IPS-18c (cell line): Measurements from ENCODE around the gene MAP2K7.
"Not testable (repeated sequence)": the region's sequence is repeated elsewhere in the genome, so short reads cannot be mapped to it uniquely, and the experiment has no call there.

ENCODE experiments used
- H3K4me3 ChIP-seq: 2 replicates; pipeline ENCODE4 v1.7.0; 2013; ENCODE audit warnings: low read depth, mild to moderate bottlenecking, low read length, moderate library complexity; ENCODE audit not compliant: insufficient read depth
- H3K9me3 ChIP-seq: one replicate; pipeline ENCODE4 v1.6.1; 2013; ENCODE audit warnings: mild to moderate bottlenecking, low read length, moderate library complexity; ENCODE audit not compliant: control insufficient read depth, insufficient read depth

The MAP2K7 gene

DNA sequence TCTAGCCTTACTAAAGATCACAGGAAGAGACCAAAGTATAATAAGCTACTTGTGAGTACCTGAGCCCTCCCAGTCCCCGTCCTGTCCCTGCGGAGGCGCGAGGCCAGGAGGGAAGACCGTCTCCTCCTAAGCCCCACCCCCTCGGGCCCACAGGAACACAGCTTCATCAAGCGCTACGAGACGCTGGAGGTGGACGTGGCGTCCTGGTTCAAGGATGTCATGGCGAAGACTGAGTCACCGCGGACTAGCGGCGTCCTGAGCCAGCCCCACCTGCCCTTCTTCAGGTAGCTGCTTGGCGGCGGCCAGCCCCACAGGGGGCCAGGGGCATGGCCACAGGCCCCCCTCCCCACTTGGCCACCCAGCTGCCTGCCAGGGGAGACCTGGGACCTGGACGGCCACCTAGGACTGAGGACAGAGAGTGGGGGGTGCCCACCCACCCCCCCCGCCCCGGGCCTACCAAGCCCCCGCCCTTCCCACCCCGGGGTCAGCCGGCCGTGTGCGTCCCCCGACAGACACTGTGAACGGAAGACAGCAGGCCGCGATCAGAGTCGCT lies 8.5 kb downstream of the MAP2K7 start:
- Histone ChIP-seq H3K9me3 (no peaks in the 10 kb centered on the region), H3K4me3 (no peak overlapping the region)

- no peak overlapping the region for H3K4me3 ChIP-seq
- H3K9me3 ChIP-seq, result no peaks in the 10 kb centered on the region
These were observed 9.3 kb downstream of the MAP2K7 start for GRCh38 chr19:7912697-7913564.

DNA sequence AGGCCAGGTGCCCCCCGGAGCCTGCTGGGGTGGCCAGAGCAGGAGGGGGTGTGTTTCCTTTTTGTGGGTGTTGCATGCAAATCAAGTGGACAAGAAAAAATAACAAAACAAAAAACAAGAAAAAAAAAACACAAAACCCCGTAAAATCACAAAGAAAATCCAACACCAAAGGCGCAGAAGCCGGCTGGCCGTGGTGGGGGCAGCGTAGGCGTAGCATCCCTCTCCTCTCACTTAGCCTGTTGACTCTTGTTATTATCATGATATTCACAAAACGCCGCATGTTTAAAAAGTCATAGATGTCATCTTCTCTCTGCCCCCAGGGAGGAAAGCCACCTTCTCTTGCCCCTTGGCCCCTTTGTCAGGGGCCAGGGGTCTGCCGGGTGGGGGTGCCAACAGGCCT lies 10.0 kb downstream of the MAP2K7 start:
- H3K4me3 ChIP-seq, result no peak overlapping the region
- H3K9me3 ChIP-seq, result no peaks in the 10 kb centered on the region

DNA sequence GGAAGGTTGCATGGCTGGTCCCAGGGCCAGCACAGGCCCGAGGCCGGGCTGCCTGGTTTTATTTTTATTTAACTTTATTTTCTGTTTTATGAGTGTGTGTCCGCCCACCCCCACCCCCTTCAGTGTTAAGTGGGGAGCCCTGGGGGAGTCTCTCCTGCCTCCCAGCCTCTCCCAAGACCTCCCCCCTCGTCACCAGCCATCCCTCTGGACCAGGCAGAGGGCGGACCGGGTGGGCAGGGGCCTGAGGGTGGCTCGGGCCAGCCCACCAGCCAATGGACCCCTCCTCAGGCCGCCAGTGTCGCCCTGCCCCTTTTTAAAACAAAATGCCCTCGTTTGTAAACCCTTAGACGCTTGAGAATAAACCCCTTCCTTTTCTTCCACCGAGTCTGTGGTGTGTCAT lies 10.4 kb downstream of the MAP2K7 start:
- H3K9me3 ChIP-seq, result no peaks in the 10 kb centered on the region
- no peak overlapping the region for H3K4me3 ChIP-seq

- H3K4me3 ChIP-seq, result peak within 1 kb of the TSS; percentile 55; the same call in 1 of the 2 replicates
These were observed 10.9 kb downstream of the MAP2K7 start, which contains the start of gene TGFBR3L for GRCh38 chr19:7914598-7915045. TGFBR3L (plus strand) TSS chr19:7914830.

GRCh38 chr19:7915250-7916102 lies 11.8 kb downstream of the MAP2K7 start:
- peak overlapping the region; percentile 55; the same call in 1 of the 2 replicates for H3K4me3 ChIP-seq

More at GRCh38 chr19:7914598-7915045, 10.9 kb downstream of the MAP2K7 start, which contains the start of gene TGFBR3L:
- H3K9me3 ChIP-seq, result no peaks in the 10 kb centered on the region

GRCh38 chr19:7916103-7916954 lies 12.7 kb downstream of the MAP2K7 start:
- Histone ChIP-seq H3K4me3 (peak overlapping the region; percentile 55), H3K9me3 (no peaks in the 10 kb centered on the region)

More at GRCh38 chr19:7915250-7916102, 11.8 kb downstream of the MAP2K7 start:
- H3K9me3 ChIP-seq, result no peaks in the 10 kb centered on the region

DNA sequence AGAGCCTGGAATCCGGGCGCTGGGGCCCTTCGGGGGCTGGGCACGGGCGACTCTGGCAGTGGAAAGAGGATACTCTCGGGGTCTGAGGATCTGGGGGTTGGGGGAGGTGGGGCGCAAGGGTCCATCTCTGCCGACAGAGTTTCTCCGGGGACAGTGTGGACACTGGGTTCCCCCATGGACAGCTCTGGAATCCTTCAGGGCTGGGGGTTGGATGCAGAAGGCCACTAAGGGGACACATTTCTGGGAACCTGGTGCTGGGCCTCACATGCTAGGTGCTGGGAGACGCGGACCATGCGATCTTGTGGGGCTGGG lies 13.2 kb downstream of the MAP2K7 start:
- Histone ChIP-seq H3K9me3 (no peaks in the 10 kb centered on the region), H3K4me3 (peak overlapping the region; percentile 55)

DNA sequence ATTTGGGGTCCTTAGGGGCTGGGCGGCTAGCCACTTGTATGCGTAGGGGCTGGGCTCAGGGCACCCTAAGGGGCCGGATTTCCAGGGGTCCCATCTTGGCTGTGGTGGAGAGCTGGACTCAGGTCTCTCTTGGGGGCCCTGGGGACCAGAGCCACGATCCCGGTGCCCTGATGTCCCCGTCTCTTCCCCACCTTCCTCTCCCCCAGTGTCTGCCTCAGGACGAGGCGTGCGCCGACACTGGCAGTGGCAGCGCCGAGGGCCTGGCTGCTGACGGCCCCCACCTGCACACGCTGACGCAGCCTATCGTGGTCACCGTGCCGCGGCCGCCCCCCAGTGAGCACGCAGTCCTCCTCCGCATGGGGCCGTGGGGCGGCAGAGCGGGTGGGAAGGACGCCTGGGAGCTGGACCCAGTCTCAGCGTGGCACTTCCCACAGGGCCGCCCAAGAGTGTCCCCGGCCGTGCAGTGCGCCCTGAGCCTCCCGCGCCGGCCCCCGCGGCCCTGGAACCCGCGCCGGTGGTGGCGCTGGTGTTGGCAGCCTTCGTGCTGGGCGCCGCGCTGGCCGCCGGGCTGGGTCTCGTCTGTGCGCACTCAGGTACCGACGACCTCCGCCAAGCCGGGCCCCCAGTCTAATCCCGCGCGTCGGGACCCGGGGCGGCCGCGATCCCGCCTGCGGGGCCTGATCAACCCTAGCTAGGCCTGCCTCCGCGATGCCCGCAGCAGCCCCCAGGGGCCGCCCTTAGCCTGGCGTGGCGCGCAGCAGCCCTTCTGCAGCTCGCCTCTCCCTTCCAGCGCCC lies 13.8 kb downstream of the MAP2K7 start:
- Histone ChIP-seq H3K9me3 (no peaks in the 10 kb centered on the region), H3K4me3 (peak overlapping the region; percentile 55)

DNA sequence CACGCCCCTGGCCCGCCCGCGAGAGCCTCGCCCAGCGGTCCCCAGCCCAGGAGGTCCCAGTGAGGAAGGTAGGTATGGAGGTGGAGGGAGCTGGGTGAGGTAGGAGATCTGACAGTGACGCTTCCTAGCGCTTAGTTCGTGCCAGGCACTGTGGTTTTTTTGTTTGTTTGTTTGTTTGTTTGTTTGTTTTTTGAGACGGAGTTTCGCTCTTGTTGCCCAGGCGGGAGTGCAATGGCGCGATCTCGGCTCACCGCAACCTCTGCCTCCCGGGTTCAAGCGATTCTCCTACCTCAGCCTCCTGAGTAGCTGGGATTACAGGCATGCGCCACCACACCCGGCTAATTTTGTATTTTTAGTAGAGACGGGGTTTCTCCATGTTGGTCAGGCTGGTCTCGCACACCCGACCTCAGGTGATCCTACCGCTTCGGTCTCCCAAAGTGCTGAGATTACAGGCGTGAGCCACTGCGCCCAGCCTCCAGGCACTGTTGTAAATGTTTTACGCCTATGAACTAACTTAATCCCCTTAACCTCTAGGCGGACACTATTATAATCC lies 14.5 kb downstream of the MAP2K7 start:
- not testable (repeated sequence) for H3K9me3 ChIP-seq
- peak overlapping the region; percentile 55 for H3K4me3 ChIP-seq

- H3K9me3 ChIP-seq, result no peaks in the 10 kb centered on the region
- H3K4me3 ChIP-seq, result no peak overlapping the region
These were observed 15.1 kb downstream of the MAP2K7 start for GRCh38 chr19:7918615-7919421.

- Histone ChIP-seq H3K9me3 (no peaks in the 10 kb centered on the region), H3K4me3 (peak within 1 kb of the TSS; percentile 96)
These were observed 16.2 kb downstream of the MAP2K7 start, which contains the start of gene SNAPC2 for GRCh38 chr19:7919610-7920518. SNAPC2 (plus strand) TSS chr19:7920338; CDS start chr19:7920367, 29 bp downstream.

- Histone ChIP-seq H3K4me3 (peak overlapping the region; percentile 96), H3K9me3 (no peaks in the 10 kb centered on the region)
These were observed 17.0 kb downstream of the MAP2K7 start for GRCh38 chr19:7920519-7921301.
